Tongue (tissue), 2 donors: ENCODE measurements around the gene IRAK2. TPM values are rescaled to one million over a fixed set of nuclear protein-coding genes. Genes with fewer than 3 reads are reported as not detected.

Experiments used
- DNase-seq: peaks from one replicate; pipeline ENCODE4 v3.0.0-alpha.2; 2015
- total RNA-seq: library from RNA; depleted of rRNA; stranded (reverse); fragments of >200 nt; gene quantifications from one replicate; pipeline ENCODE4 v1.2.3, GENCODE V29; 2014

IRAK2 gene
- total RNA-seq, 1 donor from 2014 or later: 6.3 TPM

GRCh38 chr3:10224794-10225665 lies 60.3 kb downstream of the IRAK2 start:
- DNase-seq: peak; percentile 76

- no peak for DNase-seq
Measured at GRCh38 chr3:10226293-10226692, 61.6 kb downstream of the IRAK2 start.

- no peak for DNase-seq
Measured at GRCh38 chr3:10228248-10228950, 63.7 kb downstream of the IRAK2 start.

- DNase-seq: no peak
Measured at GRCh38 chr3:10229576-10229975, 64.9 kb downstream of the IRAK2 start.

GRCh38 chr3:10232137-10232536 lies 67.4 kb downstream of the IRAK2 start:
- no peak for DNase-seq

GRCh38 chr3:10233988-10234387 lies 69.3 kb downstream of the IRAK2 start:
- DNase-seq: no peak

- no peak for DNase-seq
Measured at GRCh38 chr3:10234526-10235230, 70.0 kb downstream of the IRAK2 start.

- DNase-seq: no peak
Measured at GRCh38 chr3:10235551-10235950, 70.8 kb downstream of the IRAK2 start.

GRCh38 chr3:10238345-10239183 lies 73.8 kb downstream of the IRAK2 start:
- DNase-seq: no peak

- no peak for DNase-seq
Measured at GRCh38 chr3:10240799-10241198, 76.1 kb downstream of the IRAK2 start.

- DNase-seq: peak; percentile 30
Measured at GRCh38 chr3:10242182-10243065, 77.7 kb downstream of the IRAK2 start.

GRCh38 chr3:10244009-10244408 lies 79.3 kb downstream of the IRAK2 start:
- DNase-seq: no peak

- no peak for DNase-seq
Measured at GRCh38 chr3:10245081-10245712, 80.5 kb downstream of the IRAK2 start.

GRCh38 chr3:10247679-10248183 lies 83.0 kb downstream of the IRAK2 start:
- DNase-seq: no peak

- DNase-seq: peak; percentile 97
Measured at GRCh38 chr3:10248184-10248983, 83.7 kb downstream of the IRAK2 start, which contains the start of gene TATDN2. Gene TATDN2 (plus strand): TSS chr3:10248459. CDS start chr3:10249201, 742 bp downstream.

- peak; percentile 26 for DNase-seq
Measured at GRCh38 chr3:10248984-10249748, 84.4 kb downstream of the IRAK2 start.

GRCh38 chr3:10249833-10250232 lies 85.1 kb downstream of the IRAK2 start:
- no peak for DNase-seq

GRCh38 chr3:10251006-10251405 lies 86.3 kb downstream of the IRAK2 start:
- DNase-seq: no peak
